Central memory CD4-positive, alpha-beta T cell (primary cell): ENCODE results near the gene ZFPM1.

Experiments
- DNase-seq: peaks from one replicate; pipeline ENCODE4 v3.0.0; 2022

ZFPM1 gene

DNA sequence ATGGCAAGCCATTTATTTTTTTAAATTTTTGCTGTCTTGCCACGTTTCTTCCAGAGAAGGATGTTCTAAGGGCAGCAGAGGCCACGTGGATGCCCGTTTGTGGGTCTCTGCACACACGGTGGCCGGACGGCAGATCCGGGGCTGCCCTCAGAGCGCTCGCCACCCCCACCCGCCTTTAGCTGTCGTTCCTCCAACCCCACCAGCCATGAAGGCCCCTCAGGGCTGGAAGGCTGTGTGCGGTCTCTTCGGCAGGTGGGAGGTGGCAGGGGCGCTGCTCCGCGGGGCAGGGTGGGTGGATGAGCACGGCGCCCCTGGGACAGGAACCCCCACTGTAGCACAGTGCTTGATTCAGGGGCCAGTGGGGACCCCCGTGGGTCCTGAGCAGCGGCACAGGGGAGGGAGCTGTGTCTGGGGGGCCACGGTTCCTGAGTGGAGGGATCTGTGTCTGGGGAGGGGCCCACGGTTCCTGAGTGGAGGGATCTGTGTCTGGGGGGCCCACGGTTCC, 49.7 kb downstream of the ZFPM1 start:
- DNase-seq, result no peak

- DNase-seq, result no peak
Observed at GRCh38 chr16:88503374-88503770, 50.3 kb downstream of the ZFPM1 start.

DNA sequence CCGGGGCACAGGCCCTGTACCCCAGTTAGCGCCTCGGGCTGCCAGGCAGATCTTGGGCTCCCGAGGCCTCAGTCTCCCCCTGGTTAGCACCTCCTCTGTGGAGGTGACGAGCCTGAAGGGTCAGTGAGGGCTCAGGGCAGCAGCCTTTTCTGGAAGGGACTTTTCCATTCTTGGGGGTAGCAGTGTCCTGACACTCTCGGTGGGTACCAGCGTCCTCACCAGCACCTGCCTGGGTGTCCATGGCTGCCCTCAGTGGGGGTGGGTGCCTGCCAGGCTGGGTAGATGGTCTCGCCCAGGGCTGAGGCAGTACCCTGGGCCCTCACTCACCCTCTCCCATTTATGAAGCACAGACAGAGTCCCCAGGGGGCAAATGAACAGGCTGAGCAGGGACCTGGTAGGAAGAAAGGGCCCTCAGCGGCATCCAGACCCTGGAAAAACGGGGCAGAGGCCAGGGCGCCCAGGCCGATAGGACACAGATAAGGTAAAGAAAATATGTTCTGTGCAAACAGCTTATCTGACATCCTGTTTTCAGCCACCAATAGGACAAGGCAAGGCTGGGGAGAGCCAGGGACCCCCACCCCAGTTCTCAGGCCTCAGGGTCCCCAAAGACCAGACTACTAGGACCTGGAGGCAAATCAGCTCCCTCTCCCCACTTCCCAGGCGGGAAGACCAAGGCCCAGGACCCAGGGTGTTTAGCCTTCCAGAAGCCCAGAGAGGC, 50.9 kb downstream of the ZFPM1 start:
- no peak for DNase-seq

DNA sequence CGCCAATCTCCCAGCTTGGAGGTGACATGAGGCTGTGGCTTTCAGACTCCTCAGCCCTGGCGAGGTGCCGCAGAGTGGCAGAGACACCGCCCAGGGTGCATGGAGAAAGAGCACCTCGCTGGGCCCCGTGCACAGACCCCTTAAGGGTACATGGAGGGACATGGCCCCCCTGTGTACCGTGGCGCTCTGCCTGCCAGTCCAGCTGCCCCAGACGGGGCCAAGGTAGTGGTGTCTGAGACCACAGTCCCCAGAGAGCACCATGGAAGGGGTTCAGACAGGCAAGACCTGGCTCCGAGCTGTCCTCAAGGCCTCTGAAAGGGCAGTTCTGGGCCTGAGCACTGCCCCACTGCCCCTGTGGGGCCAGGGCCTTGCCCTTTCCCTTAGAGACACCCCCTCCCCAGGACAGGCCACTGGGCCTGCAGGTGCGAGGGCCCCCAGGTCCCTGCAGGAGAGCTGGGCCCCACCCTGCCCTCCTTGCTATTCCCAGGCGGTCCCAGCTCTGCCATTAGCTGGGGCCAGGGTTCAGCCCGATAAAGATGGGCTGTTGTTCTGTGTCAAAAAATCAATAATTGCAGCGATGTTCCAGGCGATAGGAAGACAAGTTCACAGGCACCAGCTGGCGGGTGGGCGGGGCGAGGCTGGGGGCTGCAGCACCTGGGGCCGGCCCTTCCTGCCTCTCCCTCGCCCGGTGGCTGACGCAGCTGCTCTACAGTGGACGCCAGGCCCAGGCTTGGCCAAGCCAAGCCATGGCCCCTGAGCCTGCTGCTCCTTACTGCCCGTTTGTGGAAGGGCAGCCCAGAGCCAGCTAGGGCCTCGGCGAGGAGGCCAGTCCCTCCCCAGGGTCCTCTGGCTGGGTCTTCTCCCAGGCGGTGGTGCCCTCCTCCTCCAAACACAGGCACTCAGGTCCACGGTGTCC, 51.7 kb downstream of the ZFPM1 start:
- no peak for DNase-seq

- DNase-seq, result peak; percentile 70
Observed at GRCh38 chr16:88505405-88506082, 52.5 kb downstream of the ZFPM1 start.

GRCh38 chr16:88506723-88507122, 53.6 kb downstream of the ZFPM1 start:
- DNase-seq, result no peak

GRCh38 chr16:88507231-88507743, 54.2 kb downstream of the ZFPM1 start:
- DNase-seq, result no peak

- DNase-seq, result no peak
Observed at GRCh38 chr16:88508376-88508867, 55.3 kb downstream of the ZFPM1 start.

GRCh38 chr16:88508868-88509748, 56.0 kb downstream of the ZFPM1 start:
- DNase-seq, result no peak

DNA sequence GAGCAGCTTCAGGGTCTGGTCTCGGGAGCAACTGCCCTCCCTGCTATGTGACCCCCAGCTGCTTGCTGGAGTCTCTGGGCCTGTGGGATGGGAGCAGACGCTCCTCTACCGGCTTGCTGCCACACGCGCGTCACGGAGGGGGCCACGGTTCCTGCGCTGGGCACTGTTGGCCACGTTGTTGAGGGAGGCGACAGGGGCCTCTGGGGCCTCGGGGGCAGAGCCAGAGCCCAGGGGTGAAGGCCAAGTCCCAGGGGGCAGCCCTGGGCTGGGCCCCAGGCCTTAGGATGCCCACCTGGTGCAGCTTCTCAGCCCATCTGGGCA, 56.6 kb downstream of the ZFPM1 start:
- no peak for DNase-seq

DNA sequence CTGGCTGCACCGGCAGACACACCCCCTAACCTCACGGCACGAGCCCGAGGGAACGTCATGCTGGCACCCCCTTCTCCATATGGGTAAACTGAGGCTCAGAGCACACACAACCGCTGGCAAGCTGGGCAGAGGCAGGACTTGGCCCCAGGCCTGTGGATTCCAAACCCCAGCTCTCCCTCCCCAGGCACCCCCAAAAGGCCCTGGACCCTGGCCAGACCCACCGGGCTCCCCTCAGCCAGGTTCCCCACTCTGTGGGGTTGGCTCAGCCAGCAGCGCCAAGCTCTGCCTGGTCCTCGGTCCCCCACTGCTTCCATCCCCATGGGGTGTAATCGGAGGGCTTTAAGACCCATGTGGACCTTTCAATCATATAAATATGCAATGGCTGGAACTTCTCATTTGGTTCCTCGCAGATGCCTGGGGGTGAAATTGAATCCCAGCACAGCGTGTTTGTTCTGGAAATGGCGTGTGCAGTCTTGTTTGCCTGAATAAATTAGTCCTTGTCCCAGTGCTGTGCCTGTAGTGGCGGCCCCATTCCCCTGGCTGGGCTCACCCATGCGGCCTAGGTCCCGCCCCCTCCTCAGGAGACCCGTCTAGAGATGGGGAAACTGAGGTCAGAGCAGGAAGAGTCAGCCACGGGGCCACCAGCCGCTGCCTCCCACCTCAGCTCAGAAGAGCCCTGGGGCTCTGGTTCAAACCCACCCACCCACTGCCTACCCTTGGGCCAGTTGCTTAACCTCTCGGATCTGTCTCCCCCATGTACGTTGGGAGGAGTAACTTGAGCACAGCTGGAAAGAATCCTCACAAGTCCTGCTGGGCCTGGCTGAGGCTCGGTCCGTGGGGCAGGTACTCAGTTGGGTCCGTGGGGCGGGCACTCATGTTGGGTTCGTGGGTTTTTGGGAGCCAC, 57.3 kb downstream of the ZFPM1 start:
- DNase-seq, result no peak

- no peak for DNase-seq
Observed at GRCh38 chr16:88511060-88511459, 58.0 kb downstream of the ZFPM1 start.

GRCh38 chr16:88511906-88512305, 58.8 kb downstream of the ZFPM1 start:
- DNase-seq, result no peak

- no peak for DNase-seq
Observed at GRCh38 chr16:88512728-88513696, 59.9 kb downstream of the ZFPM1 start.

DNA sequence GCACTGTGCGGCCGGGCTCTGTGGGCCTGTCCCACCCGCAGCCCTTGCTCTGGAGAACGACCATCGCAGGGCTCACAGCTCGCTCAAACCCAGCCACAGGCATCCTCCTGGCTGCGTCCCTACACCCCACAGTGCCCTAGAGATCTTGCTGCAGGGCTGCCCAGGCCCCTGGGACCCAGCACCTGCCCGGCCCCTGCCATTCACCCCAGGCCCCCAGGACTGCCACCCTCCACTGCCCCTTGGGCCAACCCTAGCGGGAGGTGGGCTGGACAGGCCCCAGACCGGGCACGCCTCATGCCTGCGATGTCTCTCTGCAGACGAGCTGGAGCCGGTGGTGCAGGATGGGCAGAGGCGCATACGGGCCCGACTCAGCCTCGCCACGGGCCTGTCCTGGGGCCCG, 61.0 kb downstream of the ZFPM1 start:
- DNase-seq, result no peak

GRCh38 chr16:88514526-88515232, 61.6 kb downstream of the ZFPM1 start:
- no peak for DNase-seq

DNA sequence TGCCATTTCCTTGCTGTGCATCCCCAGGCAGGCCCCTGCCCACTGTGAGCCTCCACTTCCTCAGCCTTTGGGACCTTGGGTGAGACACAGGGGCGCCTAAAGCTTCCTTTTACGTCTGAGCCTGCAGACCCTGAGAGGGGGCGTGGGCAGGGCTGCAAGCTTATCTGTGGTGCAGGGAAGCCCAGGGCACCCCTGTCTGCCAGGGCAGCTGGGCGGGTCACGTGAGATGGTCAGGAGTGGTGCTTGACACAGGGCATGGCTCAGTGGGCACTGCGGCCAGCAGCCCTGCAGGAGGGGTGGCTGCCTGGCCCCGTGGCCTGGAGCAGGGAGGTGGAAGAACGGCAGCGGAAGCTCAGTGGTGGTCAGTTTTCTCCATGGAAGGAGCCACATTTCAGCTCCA, 62.3 kb downstream of the ZFPM1 start:
- no peak for DNase-seq

DNA sequence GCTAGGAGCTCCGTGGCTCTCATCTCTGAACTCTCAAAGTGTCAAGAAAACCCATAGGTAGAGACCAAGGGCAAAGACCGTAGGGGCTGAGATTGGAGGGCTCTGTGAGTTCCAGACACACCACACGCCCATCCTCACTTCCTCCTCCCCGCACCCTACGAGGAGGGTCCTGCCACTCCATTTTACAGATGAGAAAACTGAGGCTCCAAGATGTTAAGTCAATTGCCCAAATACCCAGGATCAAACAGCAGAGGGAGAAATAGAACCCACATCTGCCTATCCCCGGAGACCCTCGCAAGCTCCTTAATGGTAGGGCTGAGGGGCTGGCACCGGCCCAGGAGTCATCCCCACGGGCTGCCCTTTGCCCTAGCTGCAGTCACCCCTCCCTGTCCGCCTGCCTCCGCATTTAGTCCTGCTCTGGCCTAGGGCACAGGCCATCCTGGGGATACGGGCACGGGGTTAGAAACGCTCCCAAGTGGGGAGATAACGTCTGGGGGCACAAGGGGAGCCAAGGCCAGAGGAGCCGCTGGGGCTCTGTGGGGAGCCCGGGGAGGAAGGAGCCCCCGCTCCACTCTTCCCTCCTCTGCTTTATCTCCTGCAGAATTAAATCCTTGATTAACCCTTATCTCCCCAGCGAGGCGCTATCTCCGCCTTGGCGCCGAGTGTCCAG, 63.0 kb downstream of the ZFPM1 start:
- no peak for DNase-seq
